Upper lobe of left lung (tissue), 6 donors: ENCODE measurements around the gene OTUB1. TPM values are rescaled to one million over a fixed set of nuclear protein-coding genes. Genes with fewer than 3 reads are reported as not detected.
A peak's percentile ranks its signal among the peaks of the same experiment; 100 is the strongest.
"Not testable (repeated sequence)": the region's sequence is repeated elsewhere in the genome, so short reads cannot be mapped to it uniquely, and the experiment has no call there.

Source experiments
- ATAC-seq, 2 donors: fragments of 200-7000 bp; cut with Tn5 transposase; one replicate each; pipeline ENCODE4 v1.9.1; 2022; ENCODE audit warnings: mild to moderate bottlenecking in 2 of 2, moderate library complexity in 2 of 2; ENCODE audit not compliant: low FRiP score in 2 of 2
- DNase-seq, 2 donors: peaks; one replicate each; pipeline ENCODE4 v3.0.0-alpha.2; 2019 to 2020
- H3K27ac ChIP-seq, 4 donors: fragments of 200-600 bp; sonication (generic); one replicate each; pipeline ENCODE4 v1.5.1; 2016 to 2019
- H3K27me3 ChIP-seq, 4 donors: fragments of 200-600 bp; sonication (generic); one replicate each; pipeline ENCODE4 v1.5.1; 2017 to 2019
- H3K36me3 ChIP-seq, 4 donors: fragments of 200-600 bp; sonication (generic); one replicate each; pipeline ENCODE4 v1.5.1; 2016 to 2019
- H3K4me1 ChIP-seq, 4 donors: fragments of 200-600 bp; sonication (generic); one replicate each; pipeline ENCODE4 v1.5.1; 2018 to 2019
- H3K4me3 ChIP-seq, 4 donors: fragments of 200-600 bp; sonication (generic); one replicate each; pipeline ENCODE4 v1.5.1; 2017 to 2019; ENCODE audit warnings: mild to moderate bottlenecking in 2 of 4, moderate library complexity in 1 of 4
- H3K9me3 ChIP-seq, 4 donors: fragments of 200-600 bp; sonication (generic); one replicate each; pipeline ENCODE4 v1.5.1; 2018 to 2019
- EP300 ChIP-seq, 4 donors: sonication (generic); formaldehyde crosslinking; IDR thresholded peaks; one replicate each; pipeline ENCODE4 v1.5.1; 2017; ENCODE audit warnings: antibody characterized with exemption in 4 of 4, control low read depth in 2 of 4
- POLR2A ChIP-seq, 4 donors: fragments of 450-650 bp; IDR thresholded peaks; one replicate each; pipeline ENCODE4 v1.5.1; 2016 to 2017; ENCODE audit warnings: antibody characterized with exemption in 4 of 4, mild to moderate bottlenecking in 2 of 4
- POLR2AphosphoS5 ChIP-seq, 2 donors: sonication (generic); formaldehyde crosslinking; IDR thresholded peaks; one replicate each; pipeline ENCODE4 v1.5.1; 2017; ENCODE audit warnings: antibody characterized with exemption in 2 of 2
- WGBS, 2 donors: methylation state at CpG; one replicate each; pipeline ENCODE4 v1.1.5; 2017 to 2018; 5-methylcytosine and 5-hydroxymethylcytosine counted together
- total RNA-seq, 6 donors: library from RNA; depleted of rRNA in 4 of 6; stranded (reverse); fragments of >200 nt in 4 of 6; gene quantifications; one replicate each; pipeline versions ENCODE4 v1.1.0 to v1.2.1, GENCODE V29; 2016 to 2021
- TF ChIP-seq, protein P1 (sequence below), 6 experiments: fragments of 450-650 bp in 4 of 6; fragments of 200-600 bp in 2 of 6; sonication (generic) in 2 of 6; IDR thresholded peaks; one replicate each; pipeline ENCODE4 v1.5.1; 2016 to 2019; ENCODE audit warnings: antibody characterized with exemption in 6 of 6
- donor health status: DM: no; HTN: no; CAD: no; lungs with moderate emphysema.
- donor health status: DM: no; HTN: yes; CAD: no; lungs with severe emphysema.

The OTUB1 gene
- total RNA-seq, 6 donors from 2014 or later, result 58.6 to 95.3 (median 72.5) TPM

DNA sequence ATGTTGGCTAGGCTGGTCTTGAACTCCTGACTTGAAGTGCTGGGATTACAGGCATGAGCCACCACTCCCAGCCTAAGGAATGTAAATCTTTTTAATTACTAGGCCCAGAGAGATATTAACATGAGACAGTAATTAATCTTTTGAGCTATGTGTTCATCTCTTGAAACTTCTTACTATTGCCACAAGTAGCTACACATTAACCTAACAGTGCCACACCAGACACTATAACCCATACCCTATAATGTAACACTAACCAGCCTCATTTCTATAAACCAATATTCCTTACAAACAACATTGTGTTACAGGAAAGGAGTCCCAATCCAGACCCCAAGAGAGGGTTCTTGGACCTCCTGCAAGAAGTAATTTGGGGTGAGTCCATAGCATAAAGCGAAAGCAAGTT is 19.8 kb upstream of the OTUB1 start:
- ATAC-seq (no peak), DNase-seq (no peak)
- WGBS, 2 donors, result 91 to 100% methylated on average over 1 of the region's 1 CpG
- TF ChIP-seq POLR2A (IDR thresholded peaks at IDR 0.05) (no peak), POLR2AphosphoS5 (IDR thresholded peaks at IDR 0.05) (no peak), EP300 (IDR thresholded peaks at IDR 0.05) (no peak)
- TF ChIP-seq, protein P1, sequence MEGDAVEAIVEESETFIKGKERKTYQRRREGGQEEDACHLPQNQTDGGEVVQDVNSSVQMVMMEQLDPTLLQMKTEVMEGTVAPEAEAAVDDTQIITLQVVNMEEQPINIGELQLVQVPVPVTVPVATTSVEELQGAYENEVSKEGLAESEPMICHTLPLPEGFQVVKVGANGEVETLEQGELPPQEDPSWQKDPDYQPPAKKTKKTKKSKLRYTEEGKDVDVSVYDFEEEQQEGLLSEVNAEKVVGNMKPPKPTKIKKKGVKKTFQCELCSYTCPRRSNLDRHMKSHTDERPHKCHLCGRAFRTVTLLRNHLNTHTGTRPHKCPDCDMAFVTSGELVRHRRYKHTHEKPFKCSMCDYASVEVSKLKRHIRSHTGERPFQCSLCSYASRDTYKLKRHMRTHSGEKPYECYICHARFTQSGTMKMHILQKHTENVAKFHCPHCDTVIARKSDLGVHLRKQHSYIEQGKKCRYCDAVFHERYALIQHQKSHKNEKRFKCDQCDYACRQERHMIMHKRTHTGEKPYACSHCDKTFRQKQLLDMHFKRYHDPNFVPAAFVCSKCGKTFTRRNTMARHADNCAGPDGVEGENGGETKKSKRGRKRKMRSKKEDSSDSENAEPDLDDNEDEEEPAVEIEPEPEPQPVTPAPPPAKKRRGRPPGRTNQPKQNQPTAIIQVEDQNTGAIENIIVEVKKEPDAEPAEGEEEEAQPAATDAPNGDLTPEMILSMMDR (IDR thresholded peaks at IDR 0.05), result no peak
- Histone ChIP-seq H3K27me3 (no peaks in the 10 kb centered on the region), H3K4me3 (no peak overlapping the region), H3K9me3 (no peaks in the 10 kb centered on the region), H3K27ac (no peak overlapping the region), H3K4me1 (peaks cover 0 to 7% (median 4%) of the 10 kb centered on the region in 4 donors), H3K36me3 (no peaks in the 10 kb centered on the region)

DNA sequence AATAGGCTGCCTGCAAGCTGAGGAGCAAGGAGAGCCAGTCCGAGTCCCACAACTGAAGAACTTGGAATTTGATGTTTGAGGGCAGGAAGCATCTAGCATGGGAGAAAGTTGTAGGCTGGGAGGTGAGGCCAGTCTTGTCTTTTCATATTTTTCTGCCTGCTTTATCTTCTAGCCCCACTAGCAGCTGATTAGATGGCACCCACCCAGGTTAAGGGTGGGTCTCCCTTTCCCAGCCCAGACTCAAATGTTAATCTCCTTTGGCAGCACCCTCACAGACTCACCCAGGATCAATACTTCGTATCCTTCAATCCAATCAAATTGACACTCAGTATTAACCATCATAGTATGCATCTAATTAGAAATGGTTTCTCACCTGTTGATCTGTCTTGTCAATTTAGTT is 16.8 kb upstream of the OTUB1 start:
- Histone ChIP-seq H3K27me3 (no peaks in the 10 kb centered on the region), H3K9me3 (no peaks in the 10 kb centered on the region), H3K4me3 (no peak overlapping the region), H3K4me1 (peaks cover 0 to 5% (median 3%) of the 10 kb centered on the region in 4 donors), H3K36me3 (no peaks in the 10 kb centered on the region), H3K27ac (no peak overlapping the region)
- 88 to 100% methylated on average over 2 of the region's 2 CpGs for WGBS, 2 donors
- TF ChIP-seq POLR2A (IDR thresholded peaks at IDR 0.05), result no peak
- no peak for TF ChIP-seq POLR2AphosphoS5 (IDR thresholded peaks at IDR 0.05)
- TF ChIP-seq, protein P1 (IDR thresholded peaks at IDR 0.05), result no peak
- no peak for TF ChIP-seq EP300 (IDR thresholded peaks at IDR 0.05)
- DNase-seq, result no peak
- ATAC-seq, result no peak

- 54 to 70% methylated on average over 5 of the region's 5 CpGs for WGBS, 2 donors
- ATAC-seq, result no peak
- TF ChIP-seq POLR2A (IDR thresholded peaks at IDR 0.05), result no peak
- no peak for TF ChIP-seq EP300 (IDR thresholded peaks at IDR 0.05)
- TF ChIP-seq, protein P1 (IDR thresholded peaks at IDR 0.05), result no peak
- no peak for DNase-seq
- H3K9me3 ChIP-seq, result no peaks in the 10 kb centered on the region
- H3K4me1 ChIP-seq, result peaks cover 7 to 15% (median 11%) of the 10 kb centered on the region in 4 donors
- peaks cover 0 to 1% (median 0%) of the 10 kb centered on the region in 4 donors for H3K36me3 ChIP-seq
- no peak overlapping the region for H3K27ac ChIP-seq
- H3K4me3 ChIP-seq, result no peak overlapping the region
- H3K27me3 ChIP-seq, result no peaks in the 10 kb centered on the region
These were observed 15.3 kb upstream of the OTUB1 start for GRCh38 chr11:63970902-63971301.

DNA sequence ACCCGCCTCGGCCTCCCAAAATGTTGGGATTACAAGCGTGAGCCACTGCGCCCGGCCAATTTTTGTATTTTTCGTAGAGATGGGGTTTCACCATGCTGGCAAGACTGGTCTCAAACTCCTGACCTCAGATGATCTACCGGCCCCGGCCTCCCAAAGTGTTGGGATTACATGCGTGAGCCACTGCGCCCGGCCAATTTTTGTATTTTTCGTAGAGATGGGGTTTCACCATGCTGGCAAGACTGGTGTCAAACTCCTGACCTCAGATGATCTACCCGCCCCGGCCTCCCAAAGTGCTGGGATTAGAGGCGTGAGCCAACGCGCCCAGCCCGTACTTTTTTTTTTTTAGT is 12.4 kb upstream of the OTUB1 start:
- not testable (repeated sequence) for ATAC-seq, H3K9me3 ChIP-seq, H3K27me3 ChIP-seq, DNase-seq, H3K27ac ChIP-seq
- peaks cover 0 to 17% (median 1%) of the 10 kb centered on the region in 4 donors for H3K36me3 ChIP-seq
- peak overlapping the region in 3 of 4 donors; percentile 72 to 96 (median 92) for H3K4me3 ChIP-seq
- peaks cover 15 to 28% (median 20%) of the 10 kb centered on the region in 4 donors for H3K4me1 ChIP-seq
- 63 to 69% methylated on average over 18 of the region's 18 CpGs for WGBS, 2 donors

GRCh38 chr11:63974259-63975143 is 11.7 kb upstream of the OTUB1 start, which contains the start of gene COX8A:
Gene COX8A, plus strand, starts transcription at chr11:63974620. Its CDS starts 61 bp downstream, at chr11:63974681.
- H3K36me3 ChIP-seq, result peaks cover 0 to 22% (median 1%) of the 10 kb centered on the region in 4 donors
- peak within 1 kb of the TSS; percentile 70 to 96 (median 82) for H3K4me3 ChIP-seq
- no peaks in the 10 kb centered on the region for H3K9me3 ChIP-seq
- 0 to 1% methylated on average over 37 to 56 of the region's 67 CpGs for WGBS, 2 donors
- TF ChIP-seq POLR2A (IDR thresholded peaks at IDR 0.05) (peak in 3 of 4 donors; percentile 21 to 77 (median 53)), EP300 (IDR thresholded peaks at IDR 0.05) (peak in 1 of 4 donors; percentile 4), POLR2AphosphoS5 (IDR thresholded peaks at IDR 0.05) (peak; percentile 84 to 94)
- TF ChIP-seq, protein P1 (IDR thresholded peaks at IDR 0.05), result peak in 2 of 6 experiments; percentile 8 to 18
- H3K27ac ChIP-seq, result peak within 1 kb of the TSS; percentile 94 to 99 (median 97)
- ATAC-seq, result peak; percentile 98
- H3K27me3 ChIP-seq, result no peaks in the 10 kb centered on the region
- H3K4me1 ChIP-seq, result peaks cover 15 to 28% (median 20%) of the 10 kb centered on the region in 4 donors
- DNase-seq, result peak; percentile 90 to 99
